DOHH2 (cell line): ENCODE results near the gene LHFPL5.

Experiments used
- H3F3A ChIP-seq: fragments of 200-600 bp; sonication (generic), shearing (Covaris generic); 2 replicates; pipeline ENCODE4 v1.6.0; 2016; ENCODE audit warnings: antibody characterized with exemption, mild to moderate bottlenecking; ENCODE audit not compliant: control insufficient read depth, insufficient read depth
- H3K27ac ChIP-seq: fragments of 200-600 bp; sonication (generic); 2 replicates; pipeline ENCODE4 v1.5.1; 2014; ENCODE audit warnings: low read depth, mild to moderate bottlenecking, low read length, moderate library complexity
- H3K27me3 ChIP-seq: fragments of 200-600 bp; sonication (generic); 2 replicates; pipeline ENCODE4 v1.6.1; 2014; ENCODE audit warnings: mild to moderate bottlenecking, low read length, mixed read lengths; ENCODE audit not compliant: control insufficient read depth
- H3K36me3 ChIP-seq: fragments of 200-600 bp; sonication (generic); 2 replicates; pipeline ENCODE4 v1.6.1; 2014; ENCODE audit warnings: mild to moderate bottlenecking, low read length, moderate library complexity, mixed read lengths; ENCODE audit not compliant: control insufficient read depth
- H3K4me1 ChIP-seq: fragments of 200-600 bp; sonication (generic); 2 replicates; pipeline ENCODE4 v1.6.1; 2014; ENCODE audit warnings: mild to moderate bottlenecking, low read length, mixed read lengths; ENCODE audit not compliant: control insufficient read depth
- H3K4me2 ChIP-seq: fragments of 200-600 bp; sonication (generic); 2 replicates; pipeline ENCODE4 v1.6.0; 2014; ENCODE audit warnings: mild to moderate bottlenecking, low read length, moderate library complexity
- H3K4me3 ChIP-seq: fragments of 200-600 bp; sonication (generic); 2 replicates; pipeline ENCODE4 v1.5.1; 2014; ENCODE audit warnings: mild to moderate bottlenecking, low read length, mixed read lengths
- H3K79me2 ChIP-seq: fragments of 200-600 bp; sonication (generic); 2 replicates; pipeline ENCODE4 v1.6.1; 2014; ENCODE audit warnings: mild to moderate bottlenecking, low read length, mixed read lengths; ENCODE audit not compliant: control insufficient read depth
- H3K9me2 ChIP-seq: fragments of 200-600 bp; sonication (generic); replicated peaks from 2 replicates; pipeline ENCODE4 v1.6.1; 2014; ENCODE audit warnings: mild to moderate bottlenecking, low read length, mixed read lengths; ENCODE audit not compliant: control insufficient read depth
- H3K9me3 ChIP-seq: fragments of 200-600 bp; sonication (generic); 2 replicates; pipeline ENCODE4 v1.6.1; 2014; ENCODE audit warnings: antibody characterized with exemption, low read length, mixed read lengths; ENCODE audit not compliant: control insufficient read depth, insufficient read depth
- H4K20me1 ChIP-seq: fragments of 200-600 bp; sonication (generic); 2 replicates; pipeline ENCODE4 v1.6.0; 2014; ENCODE audit warnings: low read depth, mild to moderate bottlenecking, antibody characterized with exemption, low read length, moderate library complexity; ENCODE audit not compliant: control insufficient read depth, insufficient read depth
- EZH2phosphoT487 ChIP-seq: fragments of 200-600 bp; sonication (generic); IDR thresholded peaks from 2 replicates; pipeline ENCODE4 v1.6.1; 2017; ENCODE audit warnings: borderline replicate concordance, mild to moderate bottlenecking, antibody characterized with exemption, low read length, moderate library complexity, mixed read lengths
- TF ChIP-seq, protein P1 (sequence below): fragments of 200-600 bp; sonication (generic); IDR thresholded peaks from one replicate; pipeline ENCODE4 v1.5.1; 2014; ENCODE audit warnings: antibody characterized with exemption, mild to moderate bottlenecking, low read depth, low read length; ENCODE audit not compliant: poor library complexity, severe bottlenecking

LHFPL5 gene

DNA sequence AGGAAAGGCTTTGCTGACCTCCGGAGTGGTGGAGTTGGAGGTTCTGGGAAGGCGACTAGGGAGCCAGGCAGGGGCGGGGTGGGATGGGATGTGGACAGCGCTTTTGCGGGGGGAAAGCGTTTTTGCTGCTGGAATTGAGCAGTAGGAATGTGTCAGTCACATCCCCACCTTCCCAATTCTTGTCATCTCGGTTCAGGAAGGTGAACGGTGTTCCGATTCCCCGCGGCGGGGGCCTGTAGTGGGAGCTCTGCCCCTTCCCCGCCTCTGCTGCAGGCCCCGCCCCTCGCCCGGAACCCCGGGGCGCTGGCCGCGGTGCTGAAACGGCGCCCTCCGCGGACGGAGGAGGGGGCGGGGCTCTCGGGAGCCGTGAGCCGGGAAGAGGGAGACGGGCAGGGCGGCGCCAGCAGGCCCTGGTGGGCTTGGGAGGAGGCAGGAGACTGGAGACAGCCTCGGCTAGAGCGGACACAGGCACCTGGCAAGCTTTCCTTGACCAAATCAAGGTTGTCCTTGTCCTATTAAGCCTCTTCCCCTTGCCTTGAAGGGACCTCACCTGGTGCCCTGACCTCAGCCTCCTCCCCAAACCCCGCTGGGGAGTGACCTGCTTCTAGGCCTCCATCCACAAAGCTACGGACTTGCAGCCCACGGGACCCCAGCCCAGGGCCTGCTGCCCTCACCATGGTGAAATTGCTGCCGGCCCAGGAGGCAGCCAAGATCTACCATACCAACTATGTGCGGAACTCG is at the start of gene LHFPL5:
LHFPL5 (plus strand) TSS at position 357 of the 741 bp plus-strand sequence; CDS start at position 676, 319 bp downstream.
- no peaks in the 10 kb centered on the region for H3K36me3 ChIP-seq
- H3K4me3 ChIP-seq = no peak within 1 kb of the TSS
- no peaks in the 10 kb centered on the region for H3K9me3 ChIP-seq
- TF ChIP-seq EZH2phosphoT487 = no peak
- TF ChIP-seq, protein P1, sequence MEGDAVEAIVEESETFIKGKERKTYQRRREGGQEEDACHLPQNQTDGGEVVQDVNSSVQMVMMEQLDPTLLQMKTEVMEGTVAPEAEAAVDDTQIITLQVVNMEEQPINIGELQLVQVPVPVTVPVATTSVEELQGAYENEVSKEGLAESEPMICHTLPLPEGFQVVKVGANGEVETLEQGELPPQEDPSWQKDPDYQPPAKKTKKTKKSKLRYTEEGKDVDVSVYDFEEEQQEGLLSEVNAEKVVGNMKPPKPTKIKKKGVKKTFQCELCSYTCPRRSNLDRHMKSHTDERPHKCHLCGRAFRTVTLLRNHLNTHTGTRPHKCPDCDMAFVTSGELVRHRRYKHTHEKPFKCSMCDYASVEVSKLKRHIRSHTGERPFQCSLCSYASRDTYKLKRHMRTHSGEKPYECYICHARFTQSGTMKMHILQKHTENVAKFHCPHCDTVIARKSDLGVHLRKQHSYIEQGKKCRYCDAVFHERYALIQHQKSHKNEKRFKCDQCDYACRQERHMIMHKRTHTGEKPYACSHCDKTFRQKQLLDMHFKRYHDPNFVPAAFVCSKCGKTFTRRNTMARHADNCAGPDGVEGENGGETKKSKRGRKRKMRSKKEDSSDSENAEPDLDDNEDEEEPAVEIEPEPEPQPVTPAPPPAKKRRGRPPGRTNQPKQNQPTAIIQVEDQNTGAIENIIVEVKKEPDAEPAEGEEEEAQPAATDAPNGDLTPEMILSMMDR = no peak
- H3K9me2 ChIP-seq = no peaks in the 10 kb centered on the region
- H4K20me1 ChIP-seq = no peaks in the 10 kb centered on the region
- H3K79me2 ChIP-seq = no peaks in the 10 kb centered on the region
- H3K27ac ChIP-seq = no peak within 1 kb of the TSS
- no peaks in the 10 kb centered on the region for H3F3A ChIP-seq
- H3K4me2 ChIP-seq = peak within 1 kb of the TSS; percentile 26
- no peaks in the 10 kb centered on the region for H3K27me3 ChIP-seq
- H3K4me1 ChIP-seq = no peaks in the 10 kb centered on the region

DNA sequence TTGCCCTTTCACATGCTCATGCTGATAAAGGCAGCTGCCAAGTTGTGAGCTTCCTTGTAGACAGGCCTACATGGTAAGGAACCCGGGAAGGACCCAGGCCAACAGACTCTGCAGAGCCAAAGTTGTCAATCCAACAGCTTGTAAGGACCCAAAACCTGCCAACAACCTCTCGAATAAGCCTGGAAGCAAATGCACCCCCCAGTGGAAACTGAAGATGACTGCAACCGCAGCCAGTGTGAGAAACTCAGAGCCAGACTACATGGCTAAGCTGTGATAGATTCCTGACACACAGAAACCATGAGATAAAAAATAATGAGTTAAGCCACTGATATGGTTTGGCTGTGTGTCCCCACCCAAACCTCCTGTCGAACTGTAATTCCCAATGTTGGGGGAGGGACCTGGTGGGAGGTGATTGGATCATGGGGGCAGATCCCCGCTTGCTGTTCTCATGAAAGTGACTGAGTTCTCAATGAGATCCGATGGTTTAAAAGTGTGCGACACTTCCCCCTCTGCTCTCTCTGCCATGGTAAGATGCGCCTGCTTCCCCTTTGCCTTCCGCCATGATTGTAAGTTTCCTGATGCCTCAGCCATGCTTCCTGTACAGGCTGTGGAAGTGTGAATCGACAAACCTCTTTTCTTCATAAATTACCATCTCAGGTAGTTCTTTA is 47.6 kb upstream of the LHFPL5 start:
- Histone ChIP-seq H3K4me3 (no peak overlapping the region), H3K27ac (no peak overlapping the region), H4K20me1 (no peaks in the 10 kb centered on the region), H3K9me3 (no peaks in the 10 kb centered on the region), H3K9me2 (no peaks in the 10 kb centered on the region), H3K4me2 (peak overlapping the region; percentile 12; the same call in 1 of the 2 replicates), H3K4me1 (peaks cover 22% of the 10 kb centered on the region), H3K79me2 (no peaks in the 10 kb centered on the region), H3K36me3 (no peaks in the 10 kb centered on the region), H3K27me3 (peaks cover 3% of the 10 kb centered on the region; the same call in 1 of the 2 replicates), H3F3A (no peaks in the 10 kb centered on the region)
- TF ChIP-seq, protein P1 = peak; percentile 66
- TF ChIP-seq EZH2phosphoT487 = no peak

DNA sequence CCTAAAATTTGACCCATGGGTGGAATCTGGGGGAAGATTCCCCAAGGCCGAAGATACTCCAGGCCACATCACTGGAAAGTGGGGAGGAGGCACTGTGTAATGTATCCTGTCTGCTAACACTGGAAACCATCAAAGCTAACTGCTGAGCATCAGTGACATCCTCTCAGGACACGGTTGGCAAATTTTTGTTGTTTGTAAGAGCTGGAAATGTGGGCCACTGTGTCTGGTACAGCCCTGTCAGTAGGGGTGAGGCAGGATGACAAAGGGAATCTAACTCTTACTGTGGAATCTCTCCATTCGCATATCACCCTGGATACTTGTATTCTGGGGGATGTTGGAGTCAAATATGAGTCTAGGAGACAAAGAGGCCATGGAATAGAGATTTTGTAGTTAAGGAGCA is 45.7 kb upstream of the LHFPL5 start:
- H3K27ac ChIP-seq = no peak overlapping the region

More for the DNA sequence above, 45.7 kb upstream of the LHFPL5 start:
- H3K27me3 ChIP-seq = peaks cover 20% of the 10 kb centered on the region
- H3K9me3 ChIP-seq = no peaks in the 10 kb centered on the region
- TF ChIP-seq, protein P1 = no peak
- no peak for TF ChIP-seq EZH2phosphoT487
- H3F3A ChIP-seq = no peaks in the 10 kb centered on the region
- no peak overlapping the region for H3K4me3 ChIP-seq
- no peaks in the 10 kb centered on the region for H3K79me2 ChIP-seq
- H4K20me1 ChIP-seq = no peaks in the 10 kb centered on the region
- H3K9me2 ChIP-seq = no peaks in the 10 kb centered on the region
- no peaks in the 10 kb centered on the region for H3K36me3 ChIP-seq
- peak overlapping the region; percentile 12; the same call in 1 of the 2 replicates for H3K4me2 ChIP-seq
- H3K4me1 ChIP-seq = peaks cover 27% of the 10 kb centered on the region
